Right atrium auricular region (tissue), 2 donors: ENCODE results near the gene PSG7. TPM values are rescaled to one million over a fixed set of nuclear protein-coding genes. Genes with fewer than 3 reads are reported as not detected.
"Not testable (repeated sequence)": the region's sequence is repeated elsewhere in the genome, so short reads cannot be mapped to it uniquely, and the experiment has no call there.

Experiments used
- DNase-seq: peaks from one replicate; pipeline ENCODE4 v3.0.0-alpha.2; 2019; ENCODE audit warnings: low spot score
- H3K27ac ChIP-seq, 2 donors: fragments of 200-600 bp; sonication (generic); 1 replicate in 1 of 2; 2 replicates in 1 of 2; pipeline ENCODE4 v1.5.1; 2016 to 2019
- H3K27me3 ChIP-seq, 2 donors: fragments of 200-600 bp; sonication (generic); one replicate each; pipeline versions ENCODE4 v1.5.1 to v1.6.0; 2017 to 2019
- H3K36me3 ChIP-seq: fragments of 200-600 bp; sonication (generic); one replicate; pipeline ENCODE4 v1.5.1; 2016
- H3K4me1 ChIP-seq, 2 donors: fragments of 200-600 bp; sonication (generic); one replicate each; pipeline versions ENCODE4 v1.5.1 to v1.6.0; 2017 to 2019
- H3K4me3 ChIP-seq, 2 donors: fragments of 200-600 bp; sonication (generic); 1 replicate in 1 of 2; 2 replicates in 1 of 2; pipeline ENCODE4 v1.5.1; 2017 to 2019; ENCODE audit warnings: mild to moderate bottlenecking in 1 of 2, moderate library complexity in 1 of 2
- H3K9me3 ChIP-seq, 2 donors: fragments of 200-600 bp; sonication (generic); one replicate each; pipeline ENCODE4 v1.5.1; 2019
- total RNA-seq, 2 donors: library from RNA; depleted of rRNA; stranded (reverse); fragments of >200 nt; gene quantifications; one replicate each; pipeline ENCODE4 v1.1.0, GENCODE V29; 2016

The PSG7 gene
- total RNA-seq, 2 donors from 2014 or later = not detected

GRCh38 chr19:42874901-42875813 lies 61.9 kb downstream of the PSG7 start:
- not testable (repeated sequence) for DNase-seq, H3K4me3 ChIP-seq, H3K4me1 ChIP-seq, H3K27me3 ChIP-seq, H3K9me3 ChIP-seq, H3K27ac ChIP-seq, H3K36me3 ChIP-seq

GRCh38 chr19:42874136-42874535 lies 62.9 kb downstream of the PSG7 start:
- H3K4me3 ChIP-seq, DNase-seq, H3K36me3 ChIP-seq, H3K9me3 ChIP-seq, H3K4me1 ChIP-seq, H3K27ac ChIP-seq, H3K27me3 ChIP-seq: not testable (repeated sequence)

Other genes starting within 250 kb of the PSG7 start
- gene PSG3, start 196.7 kb downstream of the PSG7 start, total RNA-seq = not detected
- gene PSG8, start 171.5 kb downstream of the PSG7 start, total RNA-seq = not detected
- not detected for gene PSG1, start 57.5 kb downstream of the PSG7 start, total RNA-seq
- gene PSG6, start 19.3 kb downstream of the PSG7 start, total RNA-seq = not detected
- gene PSG11, start 89.3 kb upstream of the PSG7 start, total RNA-seq = not detected
- not detected for gene PSG2, start 145.5 kb upstream of the PSG7 start, total RNA-seq
- gene PSG5, start 249.3 kb upstream of the PSG7 start, total RNA-seq = not detected